Measurements from ENCODE around the gene ASTL.

Gene ASTL

DNA sequence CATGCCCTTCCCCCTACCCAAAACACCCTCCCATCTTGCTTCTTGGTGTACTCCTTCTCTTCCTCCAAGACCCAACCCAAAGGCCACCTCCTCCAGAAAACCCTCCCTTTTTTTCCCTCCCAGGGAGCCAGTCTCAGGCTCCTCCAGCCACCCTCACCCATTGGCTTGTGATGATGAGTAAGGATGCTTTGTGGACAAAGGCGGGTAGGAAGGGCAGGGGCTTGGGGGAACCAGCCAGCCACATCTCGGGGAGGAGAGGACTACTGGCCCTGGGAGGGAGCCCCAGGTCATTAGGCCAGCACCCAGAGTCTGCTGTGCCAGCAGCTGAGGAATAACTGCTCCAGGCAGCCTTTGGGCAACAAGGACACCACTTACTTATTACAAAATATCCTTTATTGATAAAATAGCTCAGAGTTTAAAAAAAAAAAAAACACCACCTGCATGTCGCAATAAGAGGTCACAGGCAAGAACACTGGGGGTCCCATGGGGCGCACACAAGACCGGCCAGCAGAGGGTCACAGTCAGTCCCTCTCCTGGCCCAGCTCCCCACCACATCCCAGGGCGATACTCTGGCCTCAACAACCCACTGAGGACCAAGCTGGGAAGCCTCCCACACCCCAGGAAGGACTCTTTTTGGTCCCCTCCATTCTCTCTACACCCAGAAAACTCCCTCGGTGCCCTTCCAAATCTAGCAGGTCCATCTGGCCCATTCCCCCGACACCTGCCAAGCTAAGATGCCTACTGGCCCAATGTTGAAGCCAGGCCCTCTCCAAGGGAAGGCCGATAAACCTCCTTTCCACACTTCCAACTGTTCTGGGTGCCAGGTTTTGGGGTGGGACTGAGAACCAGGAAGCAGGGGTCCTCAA is 25.6 kb downstream of the ASTL start:
- no peak for DNase-seq (ENCODE audit: low read depth)

GRCh38 chr2:96111823-96112500 is 26.3 kb downstream of the ASTL start:
- DNase-seq (ENCODE audit: low read depth), result no peak

- DNase-seq (ENCODE audit: low read depth), result no peak
Observed at GRCh38 chr2:96111257-96111640, 27.1 kb downstream of the ASTL start.

DNA sequence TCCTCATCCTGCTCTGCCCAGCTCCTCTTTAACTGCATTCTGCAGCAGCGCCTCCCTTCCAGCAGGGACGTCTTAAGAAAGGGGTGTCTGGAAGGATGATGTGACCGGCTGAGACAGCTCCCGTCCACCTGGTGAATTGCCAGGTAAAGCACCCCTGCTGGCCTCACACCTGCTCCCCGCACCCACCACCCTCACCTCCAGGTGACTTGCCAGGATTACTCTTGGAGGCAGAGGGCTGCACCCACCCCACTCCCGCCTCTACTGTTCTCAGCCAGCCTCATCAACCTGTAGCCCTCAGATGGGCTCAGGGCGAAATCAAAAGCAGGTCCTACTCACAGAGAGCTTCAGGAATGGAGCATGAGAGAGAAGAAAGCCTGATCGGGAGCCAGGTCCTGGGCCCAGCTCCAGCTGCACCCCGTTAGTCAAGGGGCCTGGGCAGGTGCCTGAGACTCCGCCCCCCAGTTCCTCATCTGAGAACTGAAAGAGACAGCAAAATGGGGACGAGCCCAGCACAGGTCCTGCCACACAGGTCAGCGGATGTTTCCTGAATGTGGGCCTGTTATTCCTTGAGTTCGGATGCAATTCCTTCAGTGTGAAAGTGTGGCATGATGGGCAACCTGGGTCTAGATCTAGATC is 27.6 kb downstream of the ASTL start:
- no peak for DNase-seq (ENCODE audit: low read depth)

- no peak for DNase-seq (ENCODE audit: low read depth)
Observed at GRCh38 chr2:96109931-96110511, 28.3 kb downstream of the ASTL start.

GRCh38 chr2:96109361-96109680 is 29.0 kb downstream of the ASTL start:
- DNase-seq (ENCODE audit: low read depth), result no peak

DNA sequence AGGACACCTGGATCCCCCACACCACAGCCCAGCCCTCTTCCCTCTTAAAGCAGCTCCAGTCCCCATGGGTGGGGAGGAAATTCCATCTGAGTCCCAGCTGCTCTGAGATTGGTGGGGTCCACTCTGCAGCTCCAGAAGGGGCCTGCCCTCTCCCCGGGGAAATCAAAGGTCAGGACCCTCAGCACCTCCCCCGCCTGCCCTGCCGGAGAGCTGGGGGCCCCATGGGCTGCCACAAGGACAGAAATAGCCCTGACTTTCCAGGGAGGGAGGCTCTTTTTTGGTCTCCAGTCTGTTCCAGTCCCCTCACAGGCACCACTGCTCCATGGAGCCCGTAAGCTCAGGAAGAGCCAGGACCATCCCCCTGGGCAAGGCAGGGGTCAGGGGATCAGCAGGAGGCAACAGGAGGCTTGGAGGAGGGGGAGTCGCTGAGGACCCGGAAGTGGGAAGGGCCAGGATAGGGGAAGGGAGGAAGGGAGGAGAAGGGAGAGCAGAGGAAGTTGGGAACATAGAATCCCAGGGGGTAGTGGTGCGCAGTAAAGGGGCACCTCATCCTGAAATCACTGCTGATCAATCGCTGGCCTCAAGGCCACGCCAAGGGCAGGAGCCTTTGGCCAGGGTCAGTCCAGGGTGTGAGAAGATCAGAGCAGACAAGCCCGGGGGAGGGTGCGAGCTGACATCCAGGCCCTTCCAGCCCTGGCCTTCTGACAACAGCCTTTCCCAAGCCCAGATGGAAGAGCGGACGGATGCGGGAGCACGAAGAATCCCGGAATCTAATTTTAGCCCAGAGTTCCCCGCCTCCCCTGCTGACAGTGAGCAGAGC is 29.6 kb downstream of the ASTL start:
- no peak for DNase-seq (ENCODE audit: low read depth)

- DNase-seq (ENCODE audit: low read depth), result no peak
Observed at GRCh38 chr2:96108151-96108540, 30.2 kb downstream of the ASTL start.

GRCh38 chr2:96107708-96108065 is 30.6 kb downstream of the ASTL start:
- DNase-seq (ENCODE audit: low read depth), result no peak

GRCh38 chr2:96106991-96107707 is 31.2 kb downstream of the ASTL start:
- DNase-seq (ENCODE audit: low read depth), result no peak

DNA sequence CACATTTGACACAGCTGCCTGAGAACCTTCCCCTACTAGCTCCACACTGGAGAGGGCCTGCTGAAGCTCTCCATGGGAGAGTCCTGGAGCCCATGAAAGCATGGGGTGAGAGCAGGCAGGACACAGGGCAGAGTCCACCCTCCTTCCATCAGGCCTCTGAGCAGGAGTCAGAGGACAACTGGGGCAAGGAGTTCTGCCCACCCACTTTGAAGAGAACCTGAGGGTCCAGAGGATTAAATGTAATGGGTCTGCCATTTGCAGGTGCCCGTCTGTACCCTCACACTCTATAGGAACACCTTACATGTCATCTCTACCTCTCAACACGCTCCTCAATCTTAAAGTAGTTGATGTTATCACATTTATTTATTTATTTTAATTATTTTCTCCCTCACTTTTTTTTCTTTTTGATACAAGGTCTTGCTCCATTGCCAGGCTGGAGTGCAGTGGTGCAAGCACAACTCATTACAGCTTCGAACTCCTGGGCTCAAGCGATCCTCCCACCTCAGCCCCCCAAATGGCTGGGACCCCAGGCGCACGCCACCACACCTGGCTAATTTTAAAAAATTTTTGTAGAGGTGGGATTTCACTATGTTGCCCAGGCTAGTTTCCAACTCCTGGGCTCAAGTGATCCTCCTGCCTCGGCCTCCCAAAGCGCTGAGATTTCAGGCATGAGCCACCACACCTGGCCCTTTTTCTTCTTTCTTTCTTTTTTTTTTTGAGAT is 32.1 kb downstream of the ASTL start:
- no peak for DNase-seq (ENCODE audit: low read depth)

DNA sequence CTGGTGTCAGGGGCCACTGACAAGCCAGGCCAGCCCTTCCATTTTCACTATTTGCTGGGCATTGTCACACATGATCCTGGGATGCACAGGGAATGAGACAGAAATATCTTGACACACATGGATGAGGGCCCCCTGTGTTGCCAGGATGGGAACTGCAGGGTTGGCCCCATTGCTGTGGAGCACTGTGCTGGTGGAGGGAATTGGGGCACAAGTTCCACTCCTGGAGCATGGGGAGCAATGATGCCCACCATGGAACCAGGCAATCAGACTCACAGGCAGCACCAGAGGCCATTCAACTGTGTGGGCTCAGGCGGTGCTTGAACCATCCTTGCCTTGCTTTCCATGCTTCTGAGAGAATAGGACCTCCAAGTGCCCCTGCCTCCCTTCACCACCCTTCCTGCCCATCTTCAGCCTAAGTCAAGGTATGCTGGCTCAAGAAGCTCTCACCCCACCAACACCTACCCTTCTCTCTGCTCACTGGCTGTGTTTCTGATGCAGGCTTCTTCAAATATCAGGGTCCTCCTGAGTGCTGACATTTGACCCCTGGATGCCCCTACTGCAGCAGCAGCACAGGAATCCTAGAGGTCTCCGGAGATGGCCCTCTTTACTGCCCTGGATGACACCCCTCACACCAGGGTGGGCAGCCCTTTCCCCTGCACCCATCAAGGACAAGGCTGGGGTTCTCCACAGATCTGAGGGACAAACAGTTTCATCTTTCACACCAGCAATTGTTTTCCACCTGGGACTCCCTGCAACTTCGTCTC is 33.0 kb downstream of the ASTL start:
- no peak for DNase-seq (ENCODE audit: low read depth)

GRCh38 chr2:96104487-96104861 is 33.8 kb downstream of the ASTL start:
- DNase-seq (ENCODE audit: low read depth), result no peak

DNA sequence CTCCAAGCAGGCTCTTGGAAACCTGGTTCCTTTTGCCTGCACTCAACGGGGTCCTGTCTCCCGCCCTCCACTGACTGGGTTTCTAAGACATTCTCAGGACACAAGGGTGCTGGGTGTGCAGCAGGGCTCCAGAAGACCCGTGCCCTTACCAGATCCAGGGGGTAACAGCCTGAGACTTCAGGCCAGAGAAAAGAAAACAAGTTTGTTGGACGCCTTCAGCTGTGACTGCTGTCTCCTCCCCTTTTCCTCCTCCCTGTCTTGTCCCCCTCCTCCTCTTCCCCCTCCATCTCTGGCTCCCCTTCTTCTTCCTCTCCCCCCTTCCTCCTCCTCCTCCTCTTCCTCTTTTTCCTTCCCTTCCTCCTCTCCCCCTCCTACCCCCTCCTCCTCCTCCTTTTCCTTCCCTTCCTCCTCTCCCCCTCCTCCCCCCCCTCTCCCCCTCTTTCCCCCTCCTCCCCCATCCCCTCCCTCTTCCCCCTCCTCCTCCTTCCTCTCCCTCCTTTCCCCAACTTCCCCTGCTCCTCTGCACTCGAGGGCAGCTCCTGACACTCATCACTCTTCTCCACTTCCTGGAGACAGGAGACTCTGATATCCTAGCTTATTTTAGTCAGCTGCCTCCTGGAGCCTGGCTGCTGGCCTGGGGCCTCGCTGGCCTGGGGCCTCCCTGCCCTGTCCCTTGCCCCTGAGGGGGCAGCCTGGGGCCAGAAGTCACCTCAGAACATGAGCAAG is 34.4 kb downstream of the ASTL start:
- DNase-seq (ENCODE audit: low read depth), result no peak

GRCh38 chr2:96103187-96103601 is 35.1 kb downstream of the ASTL start:
- no peak for DNase-seq (ENCODE audit: low read depth)

GRCh38 chr2:96102596-96103186 is 35.6 kb downstream of the ASTL start:
- no peak for DNase-seq (ENCODE audit: low read depth)

DNA sequence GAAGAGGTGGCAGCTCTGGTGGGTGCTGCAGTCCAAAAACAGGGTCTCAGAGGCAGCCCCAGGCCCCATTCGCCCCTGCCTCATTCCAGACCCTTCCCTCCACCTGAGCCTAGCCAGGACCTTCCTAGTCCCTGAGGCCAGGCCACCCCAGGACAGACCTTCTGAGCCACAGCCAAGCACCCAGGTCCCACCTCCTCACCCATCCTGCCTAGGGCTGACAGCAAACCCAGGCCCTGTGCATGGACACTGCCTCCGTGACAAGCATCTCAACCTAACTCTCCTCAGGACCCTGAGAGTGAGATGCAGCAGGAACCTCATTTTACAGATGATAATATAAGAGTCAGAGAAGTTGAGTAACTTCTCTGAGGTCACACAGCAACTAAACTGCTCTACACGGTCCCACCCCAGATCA is 37.4 kb downstream of the ASTL start:
- DNase-seq (ENCODE audit: low read depth), result no peak

DNA sequence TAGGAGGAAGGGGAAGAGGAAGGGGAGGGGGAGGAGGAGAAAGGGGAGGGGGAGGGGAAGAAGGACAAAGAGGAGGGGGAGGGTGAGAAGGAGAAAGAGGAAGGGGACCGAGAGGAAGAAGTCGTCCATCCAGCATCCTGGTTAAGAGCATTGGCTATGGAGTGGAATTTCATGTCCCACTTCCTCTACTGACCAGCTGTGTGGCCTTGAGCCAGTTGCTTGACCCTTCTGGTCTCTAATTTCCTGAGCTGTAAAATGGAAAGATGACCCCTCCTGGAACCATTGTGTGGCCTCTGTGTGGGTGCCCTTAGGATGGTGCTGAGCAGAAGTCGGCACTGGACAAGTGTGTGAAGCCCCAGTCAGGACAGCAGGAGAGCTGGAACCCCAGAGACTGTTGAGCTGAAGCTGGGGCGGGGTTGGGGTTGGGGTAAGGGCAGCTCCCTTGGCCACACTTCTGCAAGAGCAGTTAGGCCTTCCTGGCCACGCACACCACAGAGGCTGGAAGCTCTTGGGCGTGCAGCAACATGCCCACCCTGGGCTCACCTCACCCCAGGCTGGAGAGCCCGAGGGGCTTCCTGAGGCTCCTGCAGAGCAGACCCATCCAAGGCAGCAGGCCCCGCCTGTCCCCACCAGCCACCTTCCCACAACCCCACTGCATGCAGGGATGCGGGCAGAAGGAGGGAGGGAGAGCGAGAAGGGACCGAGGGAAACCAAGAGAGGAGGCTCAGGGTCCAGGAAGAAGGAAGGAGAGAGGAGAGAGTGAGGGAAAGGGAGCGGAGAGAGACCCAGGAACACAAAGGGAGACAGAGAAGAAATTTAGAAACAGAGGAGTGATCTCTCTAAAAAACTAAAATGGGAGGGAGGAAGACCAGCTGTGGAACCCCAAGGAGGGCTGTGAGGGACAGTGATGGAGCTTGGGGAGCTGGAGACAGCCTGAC is 38.2 kb downstream of the ASTL start:
- DNase-seq (ENCODE audit: low read depth), result no peak
